Measurements from ENCODE around the gene MAD1L1.

The MAD1L1 gene

DNA sequence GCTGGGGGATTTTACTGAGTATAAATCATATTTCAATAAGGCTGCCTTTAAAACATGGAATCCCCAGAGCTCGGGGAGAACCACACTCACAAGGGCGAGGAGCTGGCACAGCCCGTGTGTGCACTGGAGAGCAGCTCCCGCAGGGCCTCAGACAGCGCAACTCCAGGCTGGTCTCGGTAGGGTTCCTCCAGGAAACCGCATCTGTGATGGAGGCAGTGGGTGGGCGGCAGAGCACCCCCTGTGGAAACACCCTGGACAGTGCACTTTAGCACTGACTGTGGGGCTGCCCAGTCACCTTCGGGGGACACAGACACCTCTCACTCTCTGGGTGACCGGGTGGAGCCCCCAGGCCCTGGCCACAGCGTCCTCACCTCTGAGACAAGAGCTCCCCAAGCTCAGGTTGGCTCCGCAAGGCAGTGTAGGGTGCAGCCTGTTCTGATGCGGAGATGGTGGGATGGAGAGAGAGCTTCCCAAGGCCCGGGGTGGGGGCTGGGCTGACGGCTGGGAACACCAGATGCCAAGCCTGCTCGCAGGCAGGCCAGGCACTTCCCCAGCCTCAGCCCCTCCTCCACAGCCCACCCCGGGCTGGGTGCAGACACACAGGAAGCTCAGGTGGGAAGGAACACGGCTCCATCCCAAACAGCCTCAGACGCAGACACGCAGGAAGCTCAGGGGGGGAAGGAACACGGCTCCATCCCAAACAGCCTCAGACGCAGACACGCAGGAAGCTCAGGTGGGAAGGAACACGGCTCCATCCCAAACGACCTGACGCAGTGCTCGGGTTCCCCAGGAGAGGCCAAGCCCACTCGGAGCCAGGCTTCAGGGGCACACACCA, 224.4 kb downstream of the MAD1L1 start:
- in situ Hi-C loops (cut with MboI; ENCODE audit: low sequenced_read_pairs), result no loop called here
- no peaks in the 10 kb centered on the region for H3K9me3 ChIP-seq
- DNase-seq (ENCODE audit: low spot score in 2 of 2), result no peak
- H3K36me3 ChIP-seq (replicated peaks), result 0 out of 2 replicates have a peak, but pooled peaks cover 2% of the 10 kb centered on the region
- H3K4me3 ChIP-seq, result no peak overlapping the region
- no peaks in the 10 kb centered on the region for H3K4me1 ChIP-seq
- no peaks in the 10 kb centered on the region for H3K27me3 ChIP-seq (ENCODE audit: low read depth)

DNA sequence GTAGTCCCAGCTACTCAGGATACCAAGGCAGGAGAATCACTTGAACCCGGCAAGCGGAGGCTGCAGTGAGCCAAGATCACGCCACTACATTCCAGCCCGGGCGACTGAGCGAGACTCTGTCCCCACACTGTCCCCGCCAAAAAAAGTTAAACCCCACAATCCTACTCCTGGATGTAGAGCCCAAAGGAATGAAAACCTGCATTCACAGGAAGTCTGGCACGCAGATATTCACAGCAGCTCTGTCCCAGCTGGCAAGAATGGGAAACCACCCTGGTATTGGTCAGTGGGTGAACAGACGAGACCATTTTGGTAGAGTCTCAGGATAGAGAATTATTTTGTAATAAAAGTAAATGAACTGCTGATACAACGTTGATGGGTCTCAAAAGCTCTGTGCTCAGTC, 225.2 kb downstream of the MAD1L1 start:
- Histone ChIP-seq H3K36me3 (replicated peaks) (no peaks in the 10 kb centered on the region), H3K4me3 (no peak overlapping the region), H3K4me1 (no peaks in the 10 kb centered on the region), H3K27me3 (ENCODE audit: low read depth) (no peaks in the 10 kb centered on the region), H3K9me3 (no peaks in the 10 kb centered on the region)
- in situ Hi-C loops (cut with MboI; ENCODE audit: low sequenced_read_pairs), result no loop called here
- DNase-seq (ENCODE audit: low spot score in 2 of 2), result no peak

DNA sequence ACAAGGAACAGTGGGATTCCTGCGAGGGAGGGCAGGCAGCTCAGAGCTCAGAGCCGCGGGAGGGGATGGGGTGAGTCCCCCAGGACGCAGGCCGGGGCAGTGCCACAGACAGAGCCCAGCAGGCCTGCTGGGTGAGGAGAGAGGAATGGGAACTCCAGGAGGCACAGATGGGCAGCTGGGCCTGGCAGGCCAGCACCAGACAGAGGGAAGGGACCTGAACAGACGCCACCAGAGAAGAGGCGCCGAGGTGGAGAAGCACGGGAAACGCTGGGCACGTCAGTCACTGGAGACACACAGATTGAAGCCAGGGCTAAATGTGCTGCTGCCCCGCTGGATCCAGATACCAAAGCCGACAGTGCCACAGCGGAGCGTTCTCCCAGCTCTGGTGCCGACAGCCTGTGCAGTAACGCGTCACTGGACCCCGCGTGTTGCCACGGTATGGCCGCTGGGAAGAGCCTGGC, 225.8 kb downstream of the MAD1L1 start:
- in situ Hi-C loops (cut with MboI; ENCODE audit: low sequenced_read_pairs), result no loop called here
- no peak for DNase-seq (ENCODE audit: low spot score in 2 of 2)

DNA sequence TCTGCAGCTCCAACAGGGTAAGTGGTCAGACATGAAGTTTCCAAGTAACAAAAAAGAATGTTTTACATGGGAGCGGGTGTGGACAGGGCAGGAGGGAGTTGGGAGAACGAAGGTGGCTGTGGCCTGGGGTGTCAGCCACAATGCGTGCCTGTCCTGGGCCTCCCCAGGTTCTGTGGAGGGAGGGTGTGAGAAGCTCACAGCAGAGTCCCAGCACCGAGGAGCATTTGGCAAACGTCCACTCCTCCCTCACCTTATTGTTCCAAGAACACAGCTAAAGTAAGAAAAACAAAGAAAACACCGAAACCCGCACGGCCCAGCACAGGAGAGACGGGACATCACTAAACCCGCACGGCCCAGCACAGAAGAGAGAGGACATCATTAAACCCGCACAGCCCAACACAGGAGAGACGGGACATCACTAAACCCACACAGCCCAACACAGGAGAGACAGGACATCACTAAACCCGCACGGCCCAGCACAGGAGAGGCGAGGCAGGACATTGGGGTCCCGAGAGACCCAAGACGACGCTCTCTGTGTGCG, 226.4 kb downstream of the MAD1L1 start:
- no peaks in the 10 kb centered on the region for H3K27me3 ChIP-seq (ENCODE audit: low read depth)
- in situ Hi-C loops (cut with MboI; ENCODE audit: low sequenced_read_pairs), result no loop called here
- DNase-seq (ENCODE audit: low spot score in 2 of 2), result no peak
- no peaks in the 10 kb centered on the region for H3K9me3 ChIP-seq
- H3K4me3 ChIP-seq, result no peak overlapping the region
- no peaks in the 10 kb centered on the region for H3K4me1 ChIP-seq
- no peaks in the 10 kb centered on the region for H3K36me3 ChIP-seq (replicated peaks)

More for the DNA sequence above, 225.8 kb downstream of the MAD1L1 start:
- H3K9me3 ChIP-seq, result no peaks in the 10 kb centered on the region
- no peaks in the 10 kb centered on the region for H3K27me3 ChIP-seq (ENCODE audit: low read depth)
- no peak overlapping the region for H3K4me3 ChIP-seq
- H3K4me1 ChIP-seq, result no peaks in the 10 kb centered on the region
- H3K36me3 ChIP-seq (replicated peaks), result no peaks in the 10 kb centered on the region

DNA sequence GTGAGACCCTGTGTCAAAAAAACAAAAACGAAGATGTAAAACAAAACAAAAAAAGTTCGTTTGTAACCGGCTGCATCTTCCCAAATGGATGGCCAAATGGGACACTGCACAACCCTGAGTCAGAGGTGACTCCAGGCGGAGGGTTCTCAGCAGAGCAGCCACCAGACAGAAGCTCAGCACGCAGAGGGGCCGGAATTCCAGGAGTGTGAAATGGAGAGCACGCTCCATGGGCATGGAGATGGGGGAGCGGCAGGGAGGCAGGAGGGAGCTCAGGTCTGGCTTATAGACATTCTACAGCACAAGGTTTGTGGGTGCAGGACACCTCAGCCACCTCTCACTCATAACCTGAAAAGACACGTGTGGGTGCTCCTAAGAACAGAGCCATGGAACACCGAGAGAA, 227.0 kb downstream of the MAD1L1 start:
- Histone ChIP-seq H3K27me3 (ENCODE audit: low read depth) (no peaks in the 10 kb centered on the region), H3K4me1 (no peaks in the 10 kb centered on the region)
- in situ Hi-C loops (cut with MboI; ENCODE audit: low sequenced_read_pairs), result no loop called here

DNA sequence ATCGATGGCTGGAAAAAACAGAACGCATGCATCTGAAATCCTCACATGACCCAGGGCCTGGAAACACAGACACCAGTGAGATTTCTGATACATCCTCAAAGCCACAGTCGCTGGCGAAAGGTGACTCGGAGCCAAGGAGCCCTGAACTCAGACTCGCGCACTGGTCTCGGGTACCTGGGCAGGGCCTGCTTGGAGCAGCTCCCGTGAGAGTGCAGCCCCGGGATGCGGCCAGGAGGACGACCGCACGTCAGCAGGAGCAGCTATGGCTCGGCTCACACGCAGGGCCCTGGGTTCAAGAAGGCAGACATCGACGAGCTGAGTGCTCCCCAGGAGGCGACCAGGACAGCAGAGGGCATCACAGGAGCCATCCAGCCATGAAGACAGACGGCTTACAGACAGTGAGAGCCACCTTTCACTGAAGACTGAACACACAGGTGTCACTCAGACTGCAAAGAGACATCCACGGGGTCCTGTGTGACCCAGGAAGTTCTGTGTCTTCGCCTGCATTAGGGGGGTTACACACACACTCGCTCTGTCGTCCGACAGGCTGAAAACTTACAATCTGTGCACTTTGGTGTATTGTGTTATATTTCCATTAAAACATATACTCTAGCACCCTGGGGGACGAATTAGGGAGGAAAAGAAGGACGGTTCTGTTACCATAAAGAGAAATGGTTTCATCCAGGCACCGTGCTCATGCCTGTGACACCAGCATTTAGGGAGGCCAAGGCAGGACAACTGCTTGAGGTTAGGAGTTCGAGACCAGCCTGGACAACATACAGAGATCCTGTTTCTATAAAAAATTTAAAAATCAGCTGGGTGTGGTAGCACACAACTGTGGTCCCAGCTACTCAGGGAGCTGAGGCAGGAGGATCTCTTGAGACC, 227.7 kb downstream of the MAD1L1 start:
- Histone ChIP-seq H3K4me3 (no peak overlapping the region), H3K27me3 (ENCODE audit: low read depth) (no peaks in the 10 kb centered on the region), H3K4me1 (no peaks in the 10 kb centered on the region), H3K36me3 (replicated peaks) (no peaks in the 10 kb centered on the region), H3K9me3 (no peaks in the 10 kb centered on the region)
- no peak for DNase-seq (ENCODE audit: low spot score in 2 of 2)
- in situ Hi-C loops (cut with MboI; ENCODE audit: low sequenced_read_pairs), result no loop called here

More for the DNA sequence above, 227.0 kb downstream of the MAD1L1 start:
- Histone ChIP-seq H3K9me3 (no peaks in the 10 kb centered on the region), H3K36me3 (replicated peaks) (no peaks in the 10 kb centered on the region), H3K4me3 (no peak overlapping the region)
- no peak for DNase-seq (ENCODE audit: low spot score in 2 of 2)

DNA sequence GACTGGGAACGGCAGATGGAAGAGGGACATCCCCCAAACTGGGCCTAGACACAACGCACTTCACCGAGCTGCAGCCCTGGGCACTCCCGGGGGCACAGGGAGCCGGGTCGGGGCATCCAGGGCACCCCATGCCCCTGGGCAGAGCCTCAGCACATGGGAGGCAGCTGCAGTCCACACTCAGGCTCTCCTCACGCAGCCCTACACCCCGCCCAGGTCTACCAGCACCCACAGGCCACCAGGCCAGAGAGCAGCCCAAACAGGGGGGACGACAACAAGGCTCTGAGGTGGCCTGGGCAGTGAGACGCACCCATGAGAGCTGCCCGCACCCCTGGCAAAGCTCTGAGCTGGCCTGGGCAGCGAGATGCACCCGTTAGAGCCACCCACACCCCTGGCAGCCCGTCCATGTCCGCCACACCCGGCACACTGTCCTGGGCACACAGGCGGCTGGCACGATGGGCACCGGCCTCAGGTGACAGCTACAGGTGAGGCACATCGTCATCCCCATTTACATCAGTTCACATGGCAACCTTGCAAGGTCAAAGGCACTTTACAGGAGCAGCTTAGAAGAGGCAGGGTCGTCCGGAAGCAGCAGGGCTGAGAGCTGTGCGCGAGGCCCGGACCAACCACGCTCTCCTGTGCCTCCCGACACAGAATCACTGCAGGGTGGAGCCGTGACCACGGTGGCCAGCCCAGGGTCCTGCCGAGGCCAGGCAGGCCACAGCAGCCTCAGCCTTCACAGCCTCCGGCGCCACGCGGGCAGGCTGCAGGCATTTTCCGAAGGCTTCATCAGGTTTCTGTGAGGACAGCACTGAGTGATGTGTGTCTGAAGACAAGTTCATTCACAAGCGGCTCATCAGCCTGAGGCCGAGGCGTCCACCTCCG, 228.6 kb downstream of the MAD1L1 start:
- DNase-seq (ENCODE audit: low spot score in 2 of 2), result no peak
- in situ Hi-C loops (cut with MboI; ENCODE audit: low sequenced_read_pairs), result no loop called here
- H3K36me3 ChIP-seq (replicated peaks), result no peaks in the 10 kb centered on the region
- no peaks in the 10 kb centered on the region for H3K4me1 ChIP-seq
- no peaks in the 10 kb centered on the region for H3K27me3 ChIP-seq (ENCODE audit: low read depth)
- H3K9me3 ChIP-seq, result no peaks in the 10 kb centered on the region
- H3K4me3 ChIP-seq, result no peak overlapping the region

DNA sequence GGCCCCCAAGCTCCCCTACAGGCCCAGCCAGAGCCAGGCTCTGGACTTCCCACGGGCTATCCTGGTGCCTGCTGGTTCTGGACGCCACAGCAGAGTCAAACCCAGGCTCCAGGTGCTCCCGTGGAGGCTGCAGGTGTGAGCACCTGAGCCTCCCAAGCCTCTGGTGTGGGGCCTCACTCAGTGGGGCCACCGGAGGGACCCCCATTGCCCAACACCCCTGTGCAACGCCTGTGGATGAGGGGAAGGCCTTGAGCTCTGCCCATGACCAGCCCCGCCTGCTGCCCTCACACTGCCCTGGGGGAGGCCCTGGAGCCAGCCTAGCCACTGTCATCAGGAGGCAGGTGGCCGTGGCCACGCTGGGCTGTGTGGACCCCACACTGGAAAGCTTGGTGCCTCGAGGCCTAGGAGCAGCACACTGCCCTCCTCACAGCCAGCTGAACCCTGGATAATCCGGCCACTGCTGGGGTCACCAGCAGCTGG, 229.3 kb downstream of the MAD1L1 start:
- no peaks in the 10 kb centered on the region for H3K4me1 ChIP-seq
- H3K9me3 ChIP-seq, result no peaks in the 10 kb centered on the region
- H3K27me3 ChIP-seq (ENCODE audit: low read depth), result no peaks in the 10 kb centered on the region
- in situ Hi-C loops (cut with MboI; ENCODE audit: low sequenced_read_pairs), result no loop called here
- H3K36me3 ChIP-seq (replicated peaks), result no peaks in the 10 kb centered on the region
- H3K4me3 ChIP-seq, result no peak overlapping the region
- no peak for DNase-seq (ENCODE audit: low spot score in 2 of 2)

DNA sequence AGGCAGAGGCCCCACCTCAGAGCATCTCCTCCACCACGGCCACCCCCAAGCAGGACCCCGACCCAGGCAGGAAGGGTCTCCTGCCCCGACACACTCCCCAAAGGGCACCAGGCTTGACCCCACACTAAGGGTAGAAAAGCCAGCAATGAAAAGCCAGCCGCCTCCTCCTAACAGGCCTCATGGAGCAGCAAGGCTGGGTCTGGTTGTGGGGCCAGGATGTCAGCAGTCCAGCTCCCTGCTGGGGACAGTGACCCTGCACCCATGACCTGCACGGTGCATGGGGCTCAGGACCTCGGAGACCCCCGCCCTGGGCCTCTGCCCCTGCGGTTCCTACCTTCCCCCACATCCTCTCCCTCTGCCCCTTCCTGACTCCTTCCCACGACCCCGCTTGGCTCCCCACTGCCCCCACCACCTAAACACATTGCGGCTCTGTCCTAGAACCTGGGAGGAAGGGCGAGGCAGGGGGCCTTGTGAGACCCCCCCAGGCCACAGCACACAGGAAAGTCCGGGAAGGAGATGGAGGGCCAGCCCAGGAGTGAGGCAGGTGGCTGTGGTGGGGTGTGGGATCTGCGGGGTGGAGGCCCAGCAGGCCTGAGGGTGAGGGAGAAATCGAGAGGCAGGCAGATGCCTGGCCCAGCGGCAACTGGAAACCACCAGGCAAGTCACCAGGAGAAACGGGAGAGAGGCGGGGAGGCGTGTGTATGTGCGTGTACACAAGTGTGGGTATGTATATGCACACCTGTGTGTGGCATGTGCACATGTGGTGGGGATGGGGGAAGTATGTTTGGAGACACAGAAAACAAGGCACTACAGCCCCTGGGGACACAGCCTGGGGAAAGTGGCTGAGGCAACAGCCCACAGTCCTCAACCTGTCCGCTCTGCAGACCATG, 229.9 kb downstream of the MAD1L1 start:
- H3K36me3 ChIP-seq (replicated peaks), result no peaks in the 10 kb centered on the region
- H3K4me1 ChIP-seq, result no peaks in the 10 kb centered on the region
- no peak for DNase-seq (ENCODE audit: low spot score in 2 of 2)
- H3K27me3 ChIP-seq (ENCODE audit: low read depth), result no peaks in the 10 kb centered on the region
- H3K9me3 ChIP-seq, result no peaks in the 10 kb centered on the region
- in situ Hi-C loops (cut with MboI; ENCODE audit: low sequenced_read_pairs), result no loop called here
- H3K4me3 ChIP-seq, result no peak overlapping the region

DNA sequence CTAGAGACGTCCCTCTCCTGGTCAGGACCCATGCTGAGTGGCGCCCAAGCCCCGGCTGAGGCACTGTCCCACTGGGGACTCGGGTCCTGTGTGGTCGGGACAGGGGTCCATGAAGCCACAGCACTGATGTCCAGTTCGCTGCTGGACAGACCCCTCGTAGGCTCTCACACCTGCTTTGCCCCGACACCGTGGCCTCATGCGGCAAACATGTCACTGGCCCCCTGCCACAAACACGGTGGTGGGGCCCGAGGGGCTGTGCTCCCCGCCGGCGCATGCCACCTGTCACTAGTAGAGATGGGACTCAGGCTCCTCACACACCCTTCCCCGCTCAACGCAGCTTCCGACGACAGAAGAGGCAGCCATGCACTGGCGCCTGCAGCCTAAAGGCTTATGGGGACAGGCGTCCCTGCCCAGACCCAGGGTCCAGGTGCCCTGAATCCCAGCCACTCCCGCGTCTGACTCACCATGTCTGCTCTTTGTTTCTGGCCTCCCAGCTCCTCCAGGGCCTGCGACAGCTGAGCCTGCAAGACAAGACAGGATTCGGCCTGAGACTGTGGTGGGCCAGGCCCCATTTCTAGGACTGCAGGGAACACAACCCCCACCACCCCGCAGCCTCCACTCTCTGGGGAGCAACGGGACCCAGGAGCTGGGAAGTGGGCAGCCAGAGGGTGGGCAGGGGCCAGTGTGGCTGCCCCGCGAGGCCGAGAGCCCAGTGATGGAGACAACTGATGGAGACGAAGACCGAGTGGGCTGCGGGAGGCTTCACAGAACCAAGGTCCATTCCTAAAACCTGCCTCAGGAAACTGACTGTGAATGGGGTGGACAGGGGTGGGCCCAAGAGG, 230.9 kb downstream of the MAD1L1 start:
- DNase-seq (ENCODE audit: low spot score in 2 of 2), result no peak
- H3K27me3 ChIP-seq (ENCODE audit: low read depth), result no peaks in the 10 kb centered on the region
- H3K9me3 ChIP-seq, result no peaks in the 10 kb centered on the region
- in situ Hi-C loops (cut with MboI; ENCODE audit: low sequenced_read_pairs), result no loop called here
- no peak overlapping the region for H3K4me3 ChIP-seq
- H3K4me1 ChIP-seq, result no peaks in the 10 kb centered on the region
- H3K36me3 ChIP-seq (replicated peaks), result no peaks in the 10 kb centered on the region

DNA sequence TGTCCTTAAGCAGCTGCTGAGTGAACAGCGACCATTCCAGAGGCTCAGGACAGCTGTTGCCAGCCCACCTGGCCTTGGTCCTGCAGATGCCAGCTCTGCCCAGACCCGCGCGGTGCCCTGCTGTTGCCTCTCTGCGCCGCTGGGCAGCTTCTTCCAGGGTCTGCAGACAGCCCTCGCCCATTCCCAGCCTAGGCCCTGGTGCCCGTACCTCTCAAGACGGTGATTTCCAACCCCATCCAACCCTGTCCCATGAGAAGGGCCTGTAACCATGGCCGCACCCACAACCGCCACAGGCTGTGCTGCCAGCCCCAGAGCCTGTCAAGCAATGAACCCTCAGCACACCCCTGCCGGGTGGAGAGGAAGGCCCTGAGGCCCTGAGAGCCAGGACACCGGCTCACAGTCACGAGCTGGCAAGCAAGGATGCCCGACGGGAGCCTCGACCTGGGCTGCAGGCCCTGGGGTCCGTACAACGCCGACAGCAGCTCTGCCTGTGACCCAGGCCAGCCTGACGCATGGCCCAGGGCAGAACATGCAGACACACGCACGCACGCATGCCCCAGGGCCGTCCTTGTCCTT, 231.9 kb downstream of the MAD1L1 start:
- Histone ChIP-seq H3K4me1 (no peaks in the 10 kb centered on the region), H3K36me3 (replicated peaks) (no peaks in the 10 kb centered on the region), H3K4me3 (no peak overlapping the region), H3K9me3 (no peaks in the 10 kb centered on the region), H3K27me3 (ENCODE audit: low read depth) (no peaks in the 10 kb centered on the region)
- DNase-seq (ENCODE audit: low spot score in 2 of 2), result no peak
- in situ Hi-C loops (cut with MboI; ENCODE audit: low sequenced_read_pairs), result no loop called here
